GM19035 (cell line): Measurements from ENCODE around the gene CFAP97D2.
"Not testable (repeated sequence)": the region's sequence is repeated elsewhere in the genome, so short reads cannot be mapped to it uniquely, and the experiment has no call there.

Experiments used
- ATAC-seq: cut with Tn5 transposase; IDR thresholded peaks from one replicate; pipeline ENCODE4 v1.9.1; 2021; ENCODE audit not compliant: unreplicated experiment

CFAP97D2 gene

GRCh38 chr13:114155926-114156883 is 22.9 kb upstream of the CFAP97D2 start:
- ATAC-seq: no peak

- ATAC-seq: no peak
Observed at GRCh38 chr13:114157869-114158495, 21.1 kb upstream of the CFAP97D2 start.

- ATAC-seq: not testable (repeated sequence)
Observed at GRCh38 chr13:114158869-114159666, 20.0 kb upstream of the CFAP97D2 start.

- ATAC-seq: no peak
Observed at GRCh38 chr13:114161028-114161556, 18.0 kb upstream of the CFAP97D2 start.

GRCh38 chr13:114161644-114162532 is 17.2 kb upstream of the CFAP97D2 start:
- ATAC-seq: no peak

GRCh38 chr13:114162533-114162922 is 16.5 kb upstream of the CFAP97D2 start:
- no peak for ATAC-seq

- no peak for ATAC-seq
Observed at GRCh38 chr13:114164053-114164452, 15.0 kb upstream of the CFAP97D2 start.

- no peak for ATAC-seq
Observed at GRCh38 chr13:114164681-114165429, 14.2 kb upstream of the CFAP97D2 start.

GRCh38 chr13:114166381-114167131 is 12.5 kb upstream of the CFAP97D2 start:
- ATAC-seq: no peak

- ATAC-seq: no peak
Observed at GRCh38 chr13:114167426-114167825, 11.6 kb upstream of the CFAP97D2 start.

- ATAC-seq: no peak
Observed at GRCh38 chr13:114167885-114168284, 11.2 kb upstream of the CFAP97D2 start.

GRCh38 chr13:114173272-114173671 is 5.8 kb upstream of the CFAP97D2 start:
- ATAC-seq: no peak

GRCh38 chr13:114173745-114174144 is 5.3 kb upstream of the CFAP97D2 start:
- ATAC-seq: no peak

- ATAC-seq: no peak
Observed at GRCh38 chr13:114174529-114174961, 4.5 kb upstream of the CFAP97D2 start.

GRCh38 chr13:114176359-114176902 is 2.6 kb upstream of the CFAP97D2 start:
- ATAC-seq: not testable (repeated sequence)

GRCh38 chr13:114177245-114178010 is 1.6 kb upstream of the CFAP97D2 start:
- no peak for ATAC-seq

- ATAC-seq: no peak
Observed at GRCh38 chr13:114185182-114185971, 6.3 kb downstream of the CFAP97D2 start.
